Measurements from ENCODE around the gene EFHC1. TPM values are rescaled to one million over a fixed set of nuclear protein-coding genes. Genes with fewer than 3 reads are reported as not detected.

The EFHC1 gene
- total RNA-seq, 2 donors from 2014 or later: 19.4 to 23.5 TPM

DNA sequence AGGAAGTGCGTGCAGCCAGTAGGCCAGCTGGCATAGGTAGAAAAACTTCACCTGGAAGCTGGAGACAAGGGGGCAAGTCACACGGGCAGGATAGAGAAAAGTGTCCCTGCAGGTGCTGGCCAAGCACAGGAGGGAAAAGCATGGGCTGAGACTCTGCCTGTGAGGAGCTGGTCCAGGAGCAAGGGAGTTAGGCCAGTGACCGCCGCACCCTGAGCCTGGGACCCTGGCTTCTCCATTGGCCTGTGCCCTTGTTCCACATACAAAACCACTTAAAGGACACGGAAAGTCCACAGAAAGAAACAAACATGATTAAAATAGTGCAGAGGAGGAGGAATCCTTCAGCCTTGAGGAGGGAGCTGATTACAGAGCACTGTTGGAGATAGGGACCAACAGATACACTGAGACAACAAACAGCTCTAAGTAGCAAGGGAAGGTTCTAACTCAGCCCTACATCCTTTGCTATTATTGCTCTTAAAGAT is 88.2 kb downstream of the EFHC1 start:
- 95% methylated on average over 5 of the region's 5 CpGs for WGBS
- Histone ChIP-seq H3K27ac (no peak overlapping the region), H3K4me3 (no peak overlapping the region), H3K36me3 (peaks cover 0 to 3% of the 10 kb centered on the region in 2 donors), H3K27me3 (replicated peaks; ENCODE audit: insufficient read depth) (no peaks in the 10 kb centered on the region), H3K4me1 (replicated peaks) (no peaks in the 10 kb centered on the region), H3K9me3 (no peaks in the 10 kb centered on the region)
- DNase-seq (ENCODE audit: low spot score): no peak
- no peak for TF ChIP-seq POLR2A (IDR thresholded peaks at IDR 0.05)
- no peak for TF ChIP-seq POLR2AphosphoS5 (IDR thresholded peaks at IDR 0.05)
- TF ChIP-seq, protein P1, sequence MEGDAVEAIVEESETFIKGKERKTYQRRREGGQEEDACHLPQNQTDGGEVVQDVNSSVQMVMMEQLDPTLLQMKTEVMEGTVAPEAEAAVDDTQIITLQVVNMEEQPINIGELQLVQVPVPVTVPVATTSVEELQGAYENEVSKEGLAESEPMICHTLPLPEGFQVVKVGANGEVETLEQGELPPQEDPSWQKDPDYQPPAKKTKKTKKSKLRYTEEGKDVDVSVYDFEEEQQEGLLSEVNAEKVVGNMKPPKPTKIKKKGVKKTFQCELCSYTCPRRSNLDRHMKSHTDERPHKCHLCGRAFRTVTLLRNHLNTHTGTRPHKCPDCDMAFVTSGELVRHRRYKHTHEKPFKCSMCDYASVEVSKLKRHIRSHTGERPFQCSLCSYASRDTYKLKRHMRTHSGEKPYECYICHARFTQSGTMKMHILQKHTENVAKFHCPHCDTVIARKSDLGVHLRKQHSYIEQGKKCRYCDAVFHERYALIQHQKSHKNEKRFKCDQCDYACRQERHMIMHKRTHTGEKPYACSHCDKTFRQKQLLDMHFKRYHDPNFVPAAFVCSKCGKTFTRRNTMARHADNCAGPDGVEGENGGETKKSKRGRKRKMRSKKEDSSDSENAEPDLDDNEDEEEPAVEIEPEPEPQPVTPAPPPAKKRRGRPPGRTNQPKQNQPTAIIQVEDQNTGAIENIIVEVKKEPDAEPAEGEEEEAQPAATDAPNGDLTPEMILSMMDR (IDR thresholded peaks at IDR 0.05): no peak
- intact Hi-C loops (cut with DNase I): no loop called here

DNA sequence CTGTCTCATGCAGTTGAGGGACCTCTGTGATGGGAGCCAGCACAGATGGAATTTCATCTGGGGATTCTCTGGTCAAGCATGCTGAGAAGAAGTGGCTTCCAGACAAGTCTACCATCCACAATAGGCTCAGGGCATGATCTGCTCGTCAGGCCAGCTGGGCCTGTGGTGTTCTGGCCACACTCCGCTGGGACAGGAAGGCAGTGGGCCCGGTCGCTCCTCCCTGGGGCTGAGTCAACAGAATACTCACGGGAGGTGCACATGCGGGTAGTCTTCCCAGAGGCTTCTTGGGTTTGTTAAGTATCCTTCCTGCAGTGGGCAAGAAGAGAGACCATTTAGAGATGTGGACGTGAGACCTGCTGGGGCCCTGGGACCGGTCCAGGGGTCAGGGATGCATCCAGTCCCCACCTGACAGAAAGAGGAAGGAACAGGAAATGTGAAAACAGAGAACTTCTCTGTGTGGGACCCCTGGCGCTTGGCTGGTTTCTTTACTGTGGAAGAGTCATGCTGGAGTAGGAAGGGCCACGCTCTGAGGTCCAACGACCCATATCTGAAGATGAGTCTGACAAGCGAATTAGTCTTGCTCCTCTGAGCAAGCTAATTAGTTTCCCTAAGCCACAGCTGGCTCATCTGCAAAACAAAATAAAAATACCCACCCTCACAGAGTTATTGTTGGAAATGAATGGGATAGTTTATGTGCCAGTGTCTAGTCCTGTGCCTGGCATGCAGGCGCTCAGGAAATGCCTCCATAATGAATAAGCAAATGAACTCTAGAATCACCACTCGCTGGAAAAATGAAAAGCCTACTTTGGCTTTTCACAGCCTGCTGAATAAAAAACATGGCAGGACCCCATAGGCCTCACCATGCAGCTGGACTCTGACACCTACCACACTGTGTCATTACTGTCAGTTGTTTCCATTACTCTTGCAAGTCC is 89.4 kb downstream of the EFHC1 start:
- Histone ChIP-seq H3K4me1 (replicated peaks) (no peaks in the 10 kb centered on the region), H3K9me3 (no peaks in the 10 kb centered on the region), H3K27ac (no peak overlapping the region), H3K4me3 (no peak overlapping the region), H3K27me3 (replicated peaks; ENCODE audit: insufficient read depth) (no peaks in the 10 kb centered on the region), H3K36me3 (peaks cover 0 to 3% of the 10 kb centered on the region in 2 donors)
- intact Hi-C loops (cut with DNase I): loop anchor here (5.0 kb wide), 1 partner anchor 63 kb away; no protein-coding TSS in a partner anchor
- WGBS: 96% methylated on average over 14 of the region's 14 CpGs
- DNase-seq (ENCODE audit: low spot score): no peak
- no peak for TF ChIP-seq POLR2A (IDR thresholded peaks at IDR 0.05)
- TF ChIP-seq POLR2AphosphoS5 (IDR thresholded peaks at IDR 0.05): no peak
- TF ChIP-seq, protein P1 (IDR thresholded peaks at IDR 0.05): no peak

GRCh38 chr6:52510213-52510562 is 90.0 kb downstream of the EFHC1 start:
- Histone ChIP-seq H3K36me3 (peaks cover 0 to 3% of the 10 kb centered on the region in 2 donors), H3K4me1 (replicated peaks) (no peaks in the 10 kb centered on the region), H3K9me3 (no peaks in the 10 kb centered on the region), H3K27me3 (replicated peaks; ENCODE audit: insufficient read depth) (no peaks in the 10 kb centered on the region), H3K27ac (no peak overlapping the region), H3K4me3 (no peak overlapping the region)
- DNase-seq (ENCODE audit: low spot score): no peak
- TF ChIP-seq, protein P1 (IDR thresholded peaks at IDR 0.05): no peak
- TF ChIP-seq POLR2AphosphoS5 (IDR thresholded peaks at IDR 0.05) (no peak), POLR2A (IDR thresholded peaks at IDR 0.05) (no peak)
- intact Hi-C loops (cut with DNase I): loop anchor here (5.0 kb wide), 1 partner anchor 62 kb away; no protein-coding TSS in a partner anchor

DNA sequence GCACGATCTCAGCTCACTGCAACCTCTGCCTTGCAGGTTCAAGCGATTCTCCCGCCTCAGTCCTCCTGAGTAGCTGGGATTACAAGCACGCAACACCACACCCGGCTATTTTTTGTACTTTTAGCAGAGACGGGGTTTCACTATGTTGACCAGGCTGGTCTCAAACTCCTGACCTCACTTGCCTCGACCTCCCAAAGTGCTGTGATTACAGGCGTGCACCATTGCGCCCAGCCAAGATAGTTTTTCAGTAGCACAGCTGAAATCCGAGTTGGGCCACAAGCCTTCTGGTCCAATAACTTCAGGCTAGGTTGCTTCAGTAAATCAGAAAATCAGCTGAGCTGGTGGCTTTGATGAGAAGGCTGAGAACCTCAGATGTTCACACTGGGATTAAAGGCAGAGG is 91.0 kb downstream of the EFHC1 start:
- WGBS: 93% methylated on average over 10 of the region's 10 CpGs
- no peak for DNase-seq (ENCODE audit: low spot score)
- no peak overlapping the region for H3K4me3 ChIP-seq
- TF ChIP-seq POLR2A (IDR thresholded peaks at IDR 0.05) (no peak), POLR2AphosphoS5 (IDR thresholded peaks at IDR 0.05) (no peak)
- TF ChIP-seq, protein P1 (IDR thresholded peaks at IDR 0.05): no peak
- intact Hi-C loops (cut with DNase I): loop anchor here (5.0 kb wide), 1 partner anchor 61 kb away; no protein-coding TSS in a partner anchor
- no peaks in the 10 kb centered on the region for H3K27me3 ChIP-seq (replicated peaks; ENCODE audit: insufficient read depth)
- no peaks in the 10 kb centered on the region for H3K9me3 ChIP-seq
- no peaks in the 10 kb centered on the region for H3K4me1 ChIP-seq (replicated peaks)
- no peak overlapping the region for H3K27ac ChIP-seq
- H3K36me3 ChIP-seq: peaks cover 0 to 3% of the 10 kb centered on the region in 2 donors

All from prostate gland (tissue), 2 donors.